ENCODE results near the gene NLN. TPM values are rescaled to one million over a fixed set of nuclear protein-coding genes. Genes with fewer than 3 reads are reported as not detected.
A peak's percentile ranks its signal among the peaks of the same experiment; 100 is the strongest.

The NLN gene
- total and polyA plus RNA-seq, 11 donors = 1.6 to 28.2 (median 11.6) TPM

DNA sequence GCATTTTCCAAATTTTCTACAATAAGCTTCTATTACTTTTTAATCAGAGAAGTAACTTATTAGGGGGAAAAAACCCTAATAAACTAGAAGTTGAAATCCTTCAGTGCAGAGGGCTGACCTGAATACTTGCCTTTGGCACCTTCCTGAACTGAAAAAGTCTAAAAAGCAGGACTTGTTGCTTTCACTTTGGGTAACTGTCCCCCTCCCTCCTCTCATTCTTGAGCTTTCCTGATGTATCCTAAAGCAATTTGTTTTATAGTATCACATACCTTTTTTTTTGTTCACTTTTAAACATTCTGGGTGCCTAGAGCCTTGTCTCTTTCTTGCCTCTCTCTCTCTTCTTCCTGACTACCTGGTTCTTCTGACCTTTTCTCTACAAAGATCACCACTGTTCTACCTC lies 140.4 kb downstream of the NLN start:
- peaks cover 0 to 8% (median under 1%) of the 10 kb centered on the region in 12 donors for H3K4me1 ChIP-seq
- no peaks in the 10 kb centered on the region for H3K36me3 ChIP-seq
- TF ChIP-seq POLR2A (IDR thresholded peaks at IDR 0.05) = no peak
- TF ChIP-seq, protein P1, sequence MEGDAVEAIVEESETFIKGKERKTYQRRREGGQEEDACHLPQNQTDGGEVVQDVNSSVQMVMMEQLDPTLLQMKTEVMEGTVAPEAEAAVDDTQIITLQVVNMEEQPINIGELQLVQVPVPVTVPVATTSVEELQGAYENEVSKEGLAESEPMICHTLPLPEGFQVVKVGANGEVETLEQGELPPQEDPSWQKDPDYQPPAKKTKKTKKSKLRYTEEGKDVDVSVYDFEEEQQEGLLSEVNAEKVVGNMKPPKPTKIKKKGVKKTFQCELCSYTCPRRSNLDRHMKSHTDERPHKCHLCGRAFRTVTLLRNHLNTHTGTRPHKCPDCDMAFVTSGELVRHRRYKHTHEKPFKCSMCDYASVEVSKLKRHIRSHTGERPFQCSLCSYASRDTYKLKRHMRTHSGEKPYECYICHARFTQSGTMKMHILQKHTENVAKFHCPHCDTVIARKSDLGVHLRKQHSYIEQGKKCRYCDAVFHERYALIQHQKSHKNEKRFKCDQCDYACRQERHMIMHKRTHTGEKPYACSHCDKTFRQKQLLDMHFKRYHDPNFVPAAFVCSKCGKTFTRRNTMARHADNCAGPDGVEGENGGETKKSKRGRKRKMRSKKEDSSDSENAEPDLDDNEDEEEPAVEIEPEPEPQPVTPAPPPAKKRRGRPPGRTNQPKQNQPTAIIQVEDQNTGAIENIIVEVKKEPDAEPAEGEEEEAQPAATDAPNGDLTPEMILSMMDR (IDR thresholded peaks at IDR 0.05) = no peak
- H3K27ac ChIP-seq = no peak overlapping the region
- no peaks in the 10 kb centered on the region for H3K9me3 ChIP-seq
- H3K4me3 ChIP-seq = no peak overlapping the region
- DNase-seq (no peak), ATAC-seq (no peak)
- intact Hi-C loops (cut with DNase I) = no loop called here
- no peaks in the 10 kb centered on the region for H3K27me3 ChIP-seq

DNA sequence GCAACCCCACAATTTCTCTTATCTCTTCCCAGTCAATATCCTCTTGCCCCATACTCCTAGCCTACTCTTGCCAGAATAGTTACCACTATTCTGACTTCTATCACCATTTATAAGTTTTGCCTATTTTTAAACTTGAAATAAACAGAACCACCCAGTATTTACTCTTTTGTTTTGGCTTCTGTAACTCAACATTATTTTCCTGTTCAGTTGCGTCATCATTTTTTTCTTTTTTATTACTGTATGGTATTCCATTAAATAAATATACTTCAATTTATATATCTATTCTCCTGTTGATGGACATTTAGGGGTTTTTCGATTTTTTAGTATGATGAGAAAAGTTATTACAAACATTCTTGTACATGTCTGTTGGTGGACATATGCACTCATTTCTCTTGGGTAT lies 141.7 kb downstream of the NLN start:
- intact Hi-C loops (cut with DNase I) = no loop called here
- H3K4me3 ChIP-seq = no peak overlapping the region
- H3K36me3 ChIP-seq = no peaks in the 10 kb centered on the region
- ATAC-seq (no peak), DNase-seq (no peak)
- peaks cover 0 to 12% (median 5%) of the 10 kb centered on the region in 12 donors for H3K4me1 ChIP-seq
- 93% methylated on average over 2 of the region's 2 CpGs for WGBS, 4 donors
- H3K9me3 ChIP-seq = no peaks in the 10 kb centered on the region
- H3K27me3 ChIP-seq = no peaks in the 10 kb centered on the region
- no peak overlapping the region for H3K27ac ChIP-seq
- TF ChIP-seq, protein P1 (IDR thresholded peaks at IDR 0.05) = no peak
- no peak for TF ChIP-seq POLR2A (IDR thresholded peaks at IDR 0.05)

DNA sequence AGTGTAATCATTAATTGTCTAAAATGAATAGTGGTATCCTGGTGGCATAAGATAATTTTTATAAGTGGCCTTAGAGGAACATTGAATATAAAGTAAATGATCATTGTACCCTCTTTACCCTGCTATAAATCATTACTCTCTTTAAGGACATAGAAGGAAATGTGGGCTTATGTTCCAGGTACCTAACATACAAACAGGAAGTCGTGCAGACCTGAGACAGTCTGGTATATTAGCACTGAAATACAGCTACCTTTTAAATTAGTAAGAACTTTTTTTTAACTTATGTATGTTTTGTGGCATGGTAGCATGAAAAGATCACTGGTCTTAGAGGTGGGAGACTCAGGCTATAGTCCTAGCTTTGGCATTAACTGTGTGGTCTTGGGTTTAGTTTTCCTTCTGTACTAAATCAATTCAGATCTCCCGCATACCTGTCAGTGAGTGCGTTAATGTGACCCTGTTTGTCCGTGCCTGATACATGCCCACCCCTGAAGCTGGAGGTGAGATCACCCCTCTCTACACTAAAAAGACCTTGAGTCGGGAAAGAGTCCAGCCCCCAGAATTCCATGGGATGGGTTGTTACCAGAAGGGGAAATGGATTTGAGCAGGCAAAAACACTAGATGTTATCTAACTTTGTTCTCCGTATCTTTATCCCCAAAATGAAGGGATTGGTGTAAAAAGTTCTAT lies 145.0 kb downstream of the NLN start:
- no peaks in the 10 kb centered on the region for H3K27me3 ChIP-seq
- H3K4me3 ChIP-seq = peak overlapping the region in 2 of 12 donors; percentile 1 to 12
- H3K9me3 ChIP-seq = no peaks in the 10 kb centered on the region
- TF ChIP-seq, protein P1 (IDR thresholded peaks at IDR 0.05) = no peak
- no peak for TF ChIP-seq POLR2A (IDR thresholded peaks at IDR 0.05)
- peak overlapping the region in 6 of 12 donors; percentile 2 to 40 (median 19) for H3K27ac ChIP-seq
- intact Hi-C loops (cut with DNase I) = no loop called here
- WGBS, 4 donors = 48 to 62% (median 56%) methylated on average over 6 of the region's 6 CpGs
- no peak for ATAC-seq
- no peak for DNase-seq
- H3K36me3 ChIP-seq = no peaks in the 10 kb centered on the region
- peaks cover 0 to 12% (median 5%) of the 10 kb centered on the region in 12 donors for H3K4me1 ChIP-seq

DNA sequence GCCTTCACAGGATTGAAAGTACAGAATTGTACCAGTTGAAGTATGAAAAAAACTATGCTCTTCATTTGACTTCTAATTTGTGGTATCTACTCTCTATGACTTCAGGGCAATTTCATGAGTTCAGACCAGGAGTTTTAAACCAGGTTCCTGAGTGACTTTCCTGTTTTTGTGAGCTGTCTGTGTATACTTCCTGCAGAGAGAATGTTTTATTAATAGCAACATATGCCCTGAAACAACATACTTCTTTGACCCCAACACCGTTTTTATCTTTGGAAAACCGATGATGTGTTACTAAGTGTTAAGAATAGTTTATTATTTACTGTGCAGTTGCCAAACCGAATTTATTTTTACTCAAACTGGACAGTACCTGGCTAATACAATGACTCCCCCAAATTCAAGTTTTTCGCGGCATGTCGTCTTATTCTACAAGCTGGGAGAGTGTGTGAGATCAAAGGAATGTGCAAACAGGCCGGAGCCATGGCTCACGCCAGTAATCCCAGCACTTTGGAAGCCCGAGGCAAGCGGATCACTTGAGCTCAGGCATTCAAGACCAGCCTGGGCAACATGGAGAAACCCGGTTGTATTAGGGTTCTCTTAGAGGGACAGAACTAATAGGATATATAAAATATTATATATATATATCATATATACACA lies 145.7 kb downstream of the NLN start:
- DNase-seq (no peak), ATAC-seq (peak in 1 of 4 donors; percentile 26)
- WGBS, 4 donors = 39 to 49% (median 43%) methylated on average over 11 of the region's 11 CpGs
- H3K27ac ChIP-seq = peak overlapping the region in 6 of 12 donors; percentile 13 to 40 (median 19)
- H3K9me3 ChIP-seq = no peaks in the 10 kb centered on the region
- intact Hi-C loops (cut with DNase I) = no loop called here
- peaks cover 0 to 12% (median 5%) of the 10 kb centered on the region in 12 donors for H3K4me1 ChIP-seq
- peak overlapping the region in 2 of 12 donors; percentile 1 to 12 for H3K4me3 ChIP-seq
- no peaks in the 10 kb centered on the region for H3K27me3 ChIP-seq
- TF ChIP-seq, protein P1 (IDR thresholded peaks at IDR 0.05) = no peak
- H3K36me3 ChIP-seq = no peaks in the 10 kb centered on the region
